NCI-H446 (cell line): ENCODE data around the gene ZNF888.
A peak's percentile ranks its signal among the peaks of the same experiment; 100 is the strongest.
"Not testable (repeated sequence)": the region's sequence is repeated elsewhere in the genome, so short reads cannot be mapped to it uniquely, and the experiment has no call there.

Experiments used
- DNase-seq, 2 experiments: peaks; one replicate each; lab custom pipeline; 2025; lab: John Stamatoyannopoulos, UW

The ZNF888 gene

GRCh38 chr19:52871466-52871865, 51.8 kb downstream of the ZNF888 start:
- DNase-seq: no peak

- DNase-seq: not testable (repeated sequence)
These were observed 55.2 kb downstream of the ZNF888 start for GRCh38 chr19:52868031-52868430.

- DNase-seq: peak in 1 of 2 experiments; percentile 1
These were observed 65.6 kb downstream of the ZNF888 start, which contains the start of gene ZNF468 for GRCh38 chr19:52857378-52858191. Gene ZNF468, minus strand, starts transcription at chr19:52857619. Its CDS starts 3,347 bp downstream, at chr19:52854272.

GRCh38 chr19:52856540-52857377, 66.5 kb downstream of the ZNF888 start:
- DNase-seq: not testable (repeated sequence)
